Left lobe of liver (tissue), 1 donor: ENCODE measurements around the gene SLC25A44. TPM values are rescaled to one million over a fixed set of nuclear protein-coding genes. Genes with fewer than 3 reads are reported as not detected.

Source experiments
- total RNA-seq: library from RNA; stranded (reverse); gene quantifications from one replicate; pipeline ENCODE4 v1.2.1, GENCODE V29; 2021
- donor health status: DM: no; HTN: yes; CAD: no.

The SLC25A44 gene
- total RNA-seq, 1 donor from 2014 or later: 25.4 TPM

Other genes with a start within 250 kb of the SLC25A44 start
- 6.5 TPM for gene ARHGEF2, start 215.6 kb upstream of the SLC25A44 start, total RNA-seq
- 95.6 TPM for gene SSR2, start 173.2 kb upstream of the SLC25A44 start, total RNA-seq
- gene UBQLN4, start 140.3 kb upstream of the SLC25A44 start, total RNA-seq: 21.2 TPM
- 66.6 TPM for gene LAMTOR2, start 139.3 kb upstream of the SLC25A44 start, total RNA-seq
- 1.7 TPM for gene RAB25, start 132.9 kb upstream of the SLC25A44 start, total RNA-seq
- 1.1 TPM for gene MEX3A, start 111.6 kb upstream of the SLC25A44 start, total RNA-seq
- 120 TPM for gene LMNA, start 79.4 kb upstream of the SLC25A44 start, total RNA-seq
- gene SEMA4A, start 40.5 kb upstream of the SLC25A44 start, total RNA-seq: 0.88 TPM
- 26.6 TPM for gene PMF1, start 18.9 kb downstream of the SLC25A44 start, total RNA-seq
- gene BGLAP, start 48.1 kb downstream of the SLC25A44 start, total RNA-seq: 1.8 TPM
- 3.3 TPM for gene PAQR6, start 54.0 kb downstream of the SLC25A44 start, total RNA-seq
- gene SMG5, start 88.7 kb downstream of the SLC25A44 start, total RNA-seq: 43.3 TPM
- gene TMEM79, start 90.2 kb downstream of the SLC25A44 start, total RNA-seq: 2.6 TPM
- 32.9 TPM for gene GLMP, start 101.6 kb downstream of the SLC25A44 start, total RNA-seq
- gene VHLL, start 105.2 kb downstream of the SLC25A44 start, total RNA-seq: not detected
- gene CCT3, start 144.2 kb downstream of the SLC25A44 start, total RNA-seq: 80.8 TPM
- gene TSACC, start 144.4 kb downstream of the SLC25A44 start, total RNA-seq: 0.40 TPM
- gene RHBG, start 175.1 kb downstream of the SLC25A44 start, total RNA-seq: 2.8 TPM